Endothelial cell of umbilical vein (primary cell): ENCODE results near the gene KIF21B. TPM values are rescaled to one million over a fixed set of nuclear protein-coding genes. Genes with fewer than 3 reads are reported as not detected.

Experiments
- BruUV-seq: library from RNA; stranded (reverse); fragments of 400-500 nt; replicated peaks from 2 replicates; lab custom pipeline; 2021; lab: Mats Ljungman, UMichigan
- CTCF ChIA-PET: fragments of 300-600, 350-600 bp; sonication (Branson Sonifier 250); formaldehyde crosslinking; loops from one replicate; lab custom pipeline; 2021; ENCODE audit warnings: antibody characterized with exemption, inconsistent platforms; lab: Charles Lee
- POLR2A ChIA-PET: fragments of 300-600, 350-600 bp; sonication (Branson Sonifier 250); formaldehyde crosslinking; loops from one replicate; lab custom pipeline; 2021; ENCODE audit warnings: antibody characterized with exemption, inconsistent platforms; lab: Charles Lee
- DNase-seq: peaks from one replicate; pipeline ENCODE4 v3.0.0-alpha.2; 2011; ENCODE audit warnings: low read depth, low spot score
- FAIRE-seq: peaks from 2 replicates; lab custom pipeline; 2011; peaks lifted over from hg19 to GRCh38; lab: Jason Lieb, UNC
- H2AFZ ChIP-seq: 2 replicates; pipeline ENCODE4 v1.6.0; 2012; ENCODE audit warnings: low read depth, low read length, control low read depth, inconsistent platforms
- H3K27ac ChIP-seq: 2 replicates; pipeline ENCODE4 v1.5.1; 2011; ENCODE audit warnings: low read depth, mild to moderate bottlenecking, control low read depth, low read length, moderate library complexity; ENCODE audit not compliant: insufficient read depth
- H3K27me3 ChIP-seq, 2 experiments: 2 replicates each; pipeline versions ENCODE4 v1.6.0 to v1.6.1; 2011; ENCODE audit warnings: low read length in 2 of 2, mixed read lengths in 1 of 2; ENCODE audit not compliant: control insufficient read depth in 2 of 2, insufficient read depth in 2 of 2
- H3K36me3 ChIP-seq, 2 experiments: 2 replicates in 1 of 2; 3 replicates in 1 of 2; pipeline ENCODE4 v1.5.1; 2011; ENCODE audit warnings: low read length in 2 of 2, mild to moderate bottlenecking in 1 of 2, moderate library complexity in 1 of 2; ENCODE audit not compliant: control insufficient read depth in 2 of 2, insufficient read depth in 2 of 2; ENCODE audit errors: extremely low read depth in 1 of 2
- H3K4me1 ChIP-seq: 3 replicates; pipeline ENCODE4 v1.5.1; 2011; ENCODE audit warnings: mild to moderate bottlenecking, low read length; ENCODE audit not compliant: control insufficient read depth, insufficient read depth; ENCODE audit errors: extremely low read depth
- H3K4me2 ChIP-seq: 2 replicates; pipeline ENCODE4 v1.6.1; 2011; ENCODE audit warnings: low read length, control low read depth, mixed read lengths; ENCODE audit not compliant: insufficient read depth
- H3K4me3 ChIP-seq, 3 experiments: fragments of 200-600 bp in 1 of 3; sonication (generic), shearing (Covaris generic) in 1 of 3; replicated peaks in 1 of 3; 2 replicates each; pipeline ENCODE4 v1.5.1; 2011 to 2016; ENCODE audit warnings: control low read depth in 3 of 3, low read length in 3 of 3, mild to moderate bottlenecking in 2 of 3, inconsistent platforms in 1 of 3, low read depth in 1 of 3, moderate library complexity in 1 of 3; ENCODE audit not compliant: insufficient read depth in 1 of 3
- H3K79me2 ChIP-seq: 2 replicates; pipeline ENCODE4 v1.6.0; 2012; ENCODE audit warnings: low read length, inconsistent platforms; ENCODE audit not compliant: control insufficient read depth, insufficient read depth
- H3K9ac ChIP-seq: replicated peaks from 2 replicates; pipeline ENCODE3; 2011; ENCODE audit warnings: low read length, control low read depth; ENCODE audit not compliant: insufficient read depth; ENCODE audit errors: extremely low read depth
- H3K9me1 ChIP-seq: replicated peaks from 3 replicates; pipeline ENCODE4 v1.6.0; 2011; ENCODE audit warnings: mild to moderate bottlenecking, low read length; ENCODE audit not compliant: control insufficient read depth, insufficient read depth; ENCODE audit errors: extremely low read depth
- H3K9me3 ChIP-seq: replicated peaks from 2 replicates; pipeline ENCODE4 v1.5.1; 2012; ENCODE audit warnings: low read length, inconsistent platforms; ENCODE audit not compliant: control insufficient read depth, insufficient read depth
- H4K20me1 ChIP-seq: replicated peaks from 2 replicates; pipeline ENCODE3; 2011; ENCODE audit warnings: mild to moderate bottlenecking, low read length; ENCODE audit not compliant: control insufficient read depth, insufficient read depth; ENCODE audit errors: extremely low read depth
- CTCF ChIP-seq, 2 donors: IDR thresholded peaks; 1 replicate in 1 of 2; 2 replicates in 1 of 2; pipeline ENCODE4 v1.5.1; 2011; ENCODE audit warnings: low read length in 2 of 2, mild to moderate bottlenecking in 2 of 2, moderate library complexity in 2 of 2, control low read depth in 1 of 2, inconsistent platforms in 1 of 2, low read depth in 1 of 2; ENCODE audit not compliant: insufficient read depth in 1 of 2; ENCODE audit errors: extremely low read depth in 1 of 2
- EZH2 ChIP-seq: IDR thresholded peaks from 2 replicates; pipeline ENCODE4 v1.6.1; 2012; ENCODE audit warnings: borderline replicate concordance, low read depth, mild to moderate bottlenecking, moderate library complexity, low read length, inconsistent platforms; ENCODE audit not compliant: severe bottlenecking
- FOS ChIP-seq: IDR thresholded peaks from 2 replicates; pipeline ENCODE4 v1.6.1; 2011; ENCODE audit warnings: mild to moderate bottlenecking, low read length, moderate library complexity, borderline replicate concordance; ENCODE audit not compliant: insufficient read depth
- GATA2 ChIP-seq: IDR thresholded peaks from 2 replicates; pipeline ENCODE4 v1.7.0; 2011; ENCODE audit warnings: low read depth, mild to moderate bottlenecking, moderate library complexity, mixed read lengths, low read length; ENCODE audit not compliant: insufficient read length, insufficient read depth
- JUN ChIP-seq: IDR thresholded peaks from 2 replicates; pipeline ENCODE4 v1.6.1; 2011; ENCODE audit warnings: borderline replicate concordance, low read depth; ENCODE audit not compliant: insufficient read length, insufficient read depth
- MAX ChIP-seq: IDR thresholded peaks from 2 replicates; pipeline ENCODE4 v1.6.1; 2011; ENCODE audit not compliant: insufficient read depth, insufficient read length
- MYC ChIP-seq: IDR thresholded peaks from one replicate; pipeline ENCODE4 v1.6.1; 2011; ENCODE audit warnings: mild to moderate bottlenecking, low read depth, low read length
- POLR2A ChIP-seq: IDR thresholded peaks from 2 replicates; pipeline ENCODE4 v1.6.1; 2012; ENCODE audit warnings: low read depth, mild to moderate bottlenecking, control low read depth, low read length
- POLR2AphosphoS5 ChIP-seq: IDR thresholded peaks from 2 replicates; pipeline ENCODE4 v1.6.1; 2012; ENCODE audit warnings: low read depth, mild to moderate bottlenecking, control low read depth, low read length, moderate library complexity; ENCODE audit not compliant: insufficient read depth
- dilution Hi-C: fragments of 300-500 bp; cut with MboI; formaldehyde crosslinking; loops from one replicate; pipeline ENCODE4 v1.15.0; 2019; ENCODE audit warnings: low sequenced_read_pairs; ENCODE audit not compliant: extremely low pct_ligation_motif_present
- intact Hi-C: fragments of 100-400 bp; cut with micrococcal nuclease; formaldehyde crosslinking; loops from one replicate; pipeline ENCODE4 v1.10.0; 2022
- polyA plus RNA-seq, 4 experiments: library from polyadenylated mRNA; depleted of rRNA in 3 of 4; stranded (reverse) in 3 of 4; unstranded in 1 of 4; fragments of >200 nt; gene quantifications; 2 replicates each; pipeline versions ENCODE4 v1.2.1 to v1.2.3, GENCODE V29; 2011 to 2012; ENCODE audit warnings: missing spikeins in 1 of 4
- total RNA-seq: library from RNA; stranded (reverse); gene quantifications from 2 replicates; pipeline ENCODE4 v1.2.3, GENCODE V29; 2021

The KIF21B gene
- total and polyA plus RNA-seq, 2 donors (not counting 3 experiments of a cell fraction or from before 2014, with no cell fraction given) = 1.9 to 4.4 TPM

- TF ChIP-seq FOS = no peak
- no peak for TF ChIP-seq CTCF (IDR thresholded peaks at IDR 0.05; ENCODE audit: extremely low read depth in 1 of 2, insufficient read depth in 1 of 2, low read depth in 1 of 2, low read length in 2 of 2)
- no peak for TF ChIP-seq GATA2
- no peak for TF ChIP-seq POLR2A
- TF ChIP-seq POLR2AphosphoS5 = no peak
- TF ChIP-seq EZH2 = no peak
- TF ChIP-seq MYC = no peak
- no peak for TF ChIP-seq JUN
- no peak for TF ChIP-seq MAX
- no peak for FAIRE-seq
- BruUV-seq = no TSS peak
- no peak overlapping the region for H2AFZ ChIP-seq
- H3K9me3 ChIP-seq = no peaks in the 10 kb centered on the region
- no peak overlapping the region for H3K4me2 ChIP-seq
- no peaks in the 10 kb centered on the region for H3K9me1 ChIP-seq
- POLR2A ChIA-PET = no interaction called here
- no peaks in the 10 kb centered on the region for H3K4me1 ChIP-seq
- no peak overlapping the region for H3K27ac ChIP-seq
- H4K20me1 ChIP-seq = no peaks in the 10 kb centered on the region
- dilution Hi-C loops = no loop called here
- no peak for DNase-seq
- no peak overlapping the region for H3K9ac ChIP-seq
- H3K4me3 ChIP-seq = no peak overlapping the region
- H3K36me3 ChIP-seq = no peaks in the 10 kb centered on the region
- no peaks in the 10 kb centered on the region for H3K79me2 ChIP-seq
- intact Hi-C loops = no loop called here
- peaks cover 8 to 10% of the 10 kb centered on the region in 2 experiments for H3K27me3 ChIP-seq
- CTCF ChIA-PET = interaction anchor here (1.6 to 19.4 kb wide), 3 partner anchors 13 to 480 kb away, joined by 4 to 586 read pairs (median 9); no protein-coding TSS in a partner anchor
These were observed 15.9 kb upstream of the KIF21B start for GRCh38 chr1:201039418-201039817.
